K562 (cell line): Measurements from ENCODE around the gene NKIRAS1. TPM values are rescaled to one million over a fixed set of nuclear protein-coding genes. Genes with fewer than 3 reads are reported as not detected.

Source experiments
- ATAC-seq: fragments of 200-7000 bp; cut with Tn5 transposase; 3 replicates; pipeline ENCODE4 v1.9.1; 2020; ENCODE audit warnings: moderate library complexity
- BruUV-seq: library from RNA; stranded (reverse); fragments of 400-500 nt; replicated peaks from 2 replicates; lab custom pipeline; 2021; lab: Mats Ljungman, UMichigan
- CTCF ChIA-PET: fragments of 300-600 bp; formaldehyde crosslinking; extraction: SDS; loops from one replicate; lab custom pipeline; 2021; ENCODE audit warnings: low intra/inter-chr PET ratio; lab: Yijun Ruan, JAX
- POLR2A ChIA-PET: fragments of 300-600, 350-650 bp; sonication (Branson Sonifier 250); formaldehyde crosslinking; extraction: SDS; loops from one replicate; lab custom pipeline; 2021; ENCODE audit warnings: antibody characterized with exemption, inconsistent platforms; lab: Yijun Ruan, JAX
- DNase-seq, 4 experiments: peaks; one replicate each; pipeline versions ENCODE4 v3.0.0 to v3.0.0-alpha.2; 2011 to 2018; ENCODE audit warnings: low spot score in 3 of 4, mixed read lengths in 3 of 4; ENCODE audit errors: extremely low read depth in 1 of 4
- FAIRE-seq: peaks from 2 replicates; lab custom pipeline; 2011; peaks lifted over from hg19 to GRCh38; lab: Jason Lieb, UNC
- H2AFZ ChIP-seq: 2 replicates; pipeline ENCODE4 v1.6.0; 2011; ENCODE audit warnings: low read depth, low read length, control low read depth, inconsistent platforms
- H3K27ac ChIP-seq: fragments of 200-600 bp; 3 replicates; pipeline ENCODE4 v1.8.0; 2011; ENCODE audit warnings: low read depth, mild to moderate bottlenecking, control low read depth, inconsistent platforms, low read length, moderate library complexity, mixed read lengths; ENCODE audit errors: extremely low read depth
- H3K27me3 ChIP-seq, 2 experiments: fragments of 300-600 bp in 1 of 2; 2 replicates in 1 of 2; 3 replicates in 1 of 2; pipeline versions ENCODE4 v1.6.0 to v1.8.0; 2011; ENCODE audit warnings: inconsistent platforms in 2 of 2, low read length in 2 of 2, mild to moderate bottlenecking in 1 of 2, mixed read lengths in 1 of 2, moderate library complexity in 1 of 2; ENCODE audit not compliant: control insufficient read depth in 2 of 2, insufficient read depth in 2 of 2
- H3K36me3 ChIP-seq: fragments of 300-600 bp; 3 replicates; pipeline ENCODE4 v1.8.0; 2011; ENCODE audit warnings: mild to moderate bottlenecking, low read length, inconsistent platforms; ENCODE audit not compliant: control insufficient read depth, insufficient read depth
- H3K4me1 ChIP-seq, 2 experiments: fragments of 200-600 bp in 1 of 2; replicated peaks in 1 of 2; 2 replicates in 1 of 2; 3 replicates in 1 of 2; pipeline versions ENCODE4 v1.5.1 to v1.8.0; 2011; ENCODE audit warnings: inconsistent platforms in 2 of 2, low read length in 2 of 2, mild to moderate bottlenecking in 1 of 2, mixed read lengths in 1 of 2, moderate library complexity in 1 of 2; ENCODE audit not compliant: control insufficient read depth in 2 of 2, insufficient read depth in 2 of 2
- H3K4me2 ChIP-seq: 2 replicates; pipeline ENCODE4 v1.6.1; 2011; ENCODE audit warnings: low read length, control low read depth, inconsistent platforms, mixed read lengths; ENCODE audit not compliant: insufficient read depth
- H3K4me3 ChIP-seq: fragments of 200-600 bp; sonication (generic), shearing (Covaris generic); 2 replicates; pipeline ENCODE4 v1.5.1; 2016; ENCODE audit warnings: control low read depth, inconsistent platforms
- H3K79me2 ChIP-seq: fragments of 200-600 bp; 3 replicates; pipeline ENCODE4 v1.8.0; 2011; ENCODE audit warnings: low read length, inconsistent platforms; ENCODE audit not compliant: control insufficient read depth, insufficient read depth
- H3K9ac ChIP-seq, 2 experiments: 2 replicates each; pipeline versions ENCODE4 v1.6.0 to v1.6.1; 2011; ENCODE audit warnings: low read depth in 2 of 2, low read length in 2 of 2, control low read depth in 1 of 2, inconsistent platforms in 1 of 2, mild to moderate bottlenecking in 1 of 2, mixed read lengths in 1 of 2; ENCODE audit not compliant: insufficient read depth in 1 of 2
- H3K9me1 ChIP-seq: one replicate; pipeline ENCODE4 v1.6.0; 2011; ENCODE audit warnings: inconsistent platforms, mild to moderate bottlenecking, low read length, moderate library complexity; ENCODE audit not compliant: control insufficient read depth, insufficient read depth
- H3K9me3 ChIP-seq: replicated peaks from 2 replicates; pipeline ENCODE4 v1.5.1; 2011; ENCODE audit warnings: low read depth, low read length, inconsistent platforms; ENCODE audit not compliant: control insufficient read depth, insufficient read depth
- H4K20me1 ChIP-seq: replicated peaks from 2 replicates; pipeline ENCODE4 v1.6.1; 2011; ENCODE audit warnings: low read length, inconsistent platforms, mixed read lengths; ENCODE audit not compliant: control insufficient read depth, insufficient read depth
- BRD9 ChIP-seq: fragments of 450-650 bp; IDR thresholded peaks from 2 replicates; pipeline ENCODE4 v1.6.1; 2018; ENCODE audit warnings: low read depth; ENCODE audit not compliant: partially characterized antibody
- CHCHD3 ChIP-seq: fragments of 250-450 bp; sonication (Bioruptor Pico); IDR thresholded peaks from 2 replicates; pipeline ENCODE4 v2.1.2; 2022; ENCODE audit warnings: mild to moderate bottlenecking
- CHD4 ChIP-seq: fragments of 200-600 bp; sonication (generic); IDR thresholded peaks from 3 replicates; pipeline ENCODE4 v1.6.1; 2012; ENCODE audit warnings: low read depth, mild to moderate bottlenecking, mixed read lengths, low read length, inconsistent platforms; ENCODE audit not compliant: insufficient read depth, insufficient replicate concordance, poor library complexity, severe bottlenecking
- CREBBP ChIP-seq: IDR thresholded peaks from one replicate; pipeline ENCODE4 v1.6.1; 2012; ENCODE audit warnings: low read depth, mild to moderate bottlenecking, control low read depth, inconsistent platforms, low read length
- CSDE1 ChIP-seq, 2 experiments: fragments of 450-650 bp; IDR thresholded peaks; 2 replicates each; pipeline ENCODE4 v1.6.1; 2016; ENCODE audit warnings: mild to moderate bottlenecking in 1 of 2
- MYC ChIP-seq, 2 experiments: fragments of 250-450 bp in 1 of 2; sonication (Bioruptor Pico) in 1 of 2; IDR thresholded peaks; 2 replicates each; pipeline versions ENCODE4 v1.5.1 to v1.6.1; 2012 to 2021; ENCODE audit warnings: low read depth in 2 of 2, borderline replicate concordance in 1 of 2, improper control_type of control experiment in 1 of 2, low read length in 1 of 2, mild to moderate bottlenecking in 1 of 2, moderate library complexity in 1 of 2
- NEUROD1 ChIP-seq: fragments of 150-350 bp; IDR thresholded peaks from 2 replicates; pipeline ENCODE4 v1.6.1; 2014; ENCODE audit warnings: borderline replicate concordance, low read length, low read depth; ENCODE audit not compliant: partially characterized antibody
- NFRKB ChIP-seq: fragments of 450-650 bp; IDR thresholded peaks from 2 replicates; pipeline ENCODE4 v1.6.1; 2016; ENCODE audit warnings: low read depth
- NR2C1 ChIP-seq, 2 experiments: fragments of 450-650 bp; IDR thresholded peaks; 2 replicates each; pipeline ENCODE4 v1.6.1; 2017; ENCODE audit warnings: mild to moderate bottlenecking in 2 of 2, antibody characterized with exemption in 1 of 2, inconsistent platforms in 1 of 2, missing compliant biosample characterization in 1 of 2, missing genetic modification characterization in 1 of 2
- POLR2AphosphoS5 ChIP-seq: IDR thresholded peaks from 2 replicates; pipeline ENCODE4 v1.6.1; 2011; ENCODE audit warnings: mild to moderate bottlenecking, low read depth, low read length, moderate library complexity; ENCODE audit not compliant: control insufficient read depth, insufficient read depth
- RB1 ChIP-seq: fragments of 450-650 bp; IDR thresholded peaks from 2 replicates; pipeline ENCODE4 v1.6.1; 2017; ENCODE audit warnings: low read depth, mild to moderate bottlenecking
- TOE1 ChIP-seq, 2 experiments: fragments of 450-650 bp in 1 of 2; sonication (generic) in 1 of 2; formaldehyde crosslinking in 1 of 2; IDR thresholded peaks; 2 replicates each; pipeline versions ENCODE4 v1.7.1 to v1.8.0; 2016 to 2022; ENCODE audit warnings: borderline replicate concordance in 2 of 2, mild to moderate bottlenecking in 2 of 2, antibody characterized with exemption in 1 of 2, inconsistent platforms in 1 of 2, low read depth in 1 of 2, missing genetic modification reagents in 1 of 2, moderate library complexity in 1 of 2
- TRIM28 ChIP-seq: fragments of 450-650 bp; IDR thresholded peaks from 2 replicates; pipeline ENCODE4 v1.6.1; 2017
- ZNF197 ChIP-seq: fragments of 200-800 bp; sonication (Bioruptor generic); IDR thresholded peaks from 2 replicates; pipeline ENCODE4 v1.6.1; 2016; ENCODE audit warnings: low read depth, missing genetic modification characterization, missing compliant biosample characterization
- ZNF408 ChIP-seq: fragments of 250-450 bp; sonication (Bioruptor Pico); IDR thresholded peaks from 2 replicates; pipeline ENCODE4 v1.4.0; 2020; ENCODE audit warnings: low read depth, mild to moderate bottlenecking, moderate library complexity
- ZSCAN29 ChIP-seq: fragments of 450-650 bp; IDR thresholded peaks from 2 replicates; pipeline ENCODE4 v1.6.1; 2017
- WGBS: fragments of 100-300 bp; shearing (Covaris generic); methylation state at CpG from one replicate; pipeline ENCODE4 v1.1.6; 2016; ENCODE audit warnings: low coverage, mixed read lengths; ENCODE audit not compliant: insufficient coverage; ENCODE audit errors: missing lambda C conversion rate; 5-methylcytosine and 5-hydroxymethylcytosine counted together
- in situ Hi-C: fragments of 300-500 bp; cut with MboI; formaldehyde crosslinking; loops from 4 replicates; pipeline ENCODE4 v1.15.0; 2018; ENCODE audit warnings: inconsistent platforms, mixed read lengths
- intact Hi-C: fragments of 100-400 bp; cut with micrococcal nuclease; formaldehyde crosslinking; loops from 2 replicates; pipeline ENCODE4 v1.14.2; 2022
- polyA plus RNA-seq, 8 experiments: library from polyadenylated mRNA; depleted of rRNA in 4 of 8; stranded (reverse) in 5 of 8; unstranded in 3 of 8; fragments of >200 nt; fragmentation: Nextera tagmentation in 2 of 8; fragmentation: Illumina TruSeq in 1 of 8; extraction: Ambion mirVana in 2 of 8; extraction: Trizol in 1 of 8; gene quantifications; 2 replicates each; pipeline versions ENCODE4 v1.2.1 to v1.2.3, GENCODE V29; 2011 to 2014; ENCODE audit warnings: inconsistent platforms in 1 of 8, missing spikeins in 1 of 8
- total RNA-seq, 7 experiments: library from RNA; depleted of rRNA in 6 of 7; stranded (reverse); fragments of >200 nt in 6 of 7; fragmentation: Illumina TruSeq in 2 of 7; extraction: Trizol in 2 of 7; gene quantifications; 2 replicates each; pipeline versions ENCODE4 v1.2.1 to v1.2.3, GENCODE V29; 2011 to 2021; ENCODE audit warnings: low replicate concordance in 1 of 7
- TF ChIP-seq, protein P1 (sequence below): IDR thresholded peaks from 2 replicates; pipeline ENCODE4 v1.6.1; 2011; ENCODE audit warnings: borderline replicate concordance, low read depth, mild to moderate bottlenecking, moderate library complexity, low read length; ENCODE audit not compliant: insufficient read depth, poor library complexity, severe bottlenecking

NKIRAS1 gene
- total and polyA plus RNA-seq, 9 of the 15 experiments (the other 6 are each of a cell fraction or from before 2014, with no cell fraction given) = 5.1 to 10.3 (median 6.3) TPM

DNA sequence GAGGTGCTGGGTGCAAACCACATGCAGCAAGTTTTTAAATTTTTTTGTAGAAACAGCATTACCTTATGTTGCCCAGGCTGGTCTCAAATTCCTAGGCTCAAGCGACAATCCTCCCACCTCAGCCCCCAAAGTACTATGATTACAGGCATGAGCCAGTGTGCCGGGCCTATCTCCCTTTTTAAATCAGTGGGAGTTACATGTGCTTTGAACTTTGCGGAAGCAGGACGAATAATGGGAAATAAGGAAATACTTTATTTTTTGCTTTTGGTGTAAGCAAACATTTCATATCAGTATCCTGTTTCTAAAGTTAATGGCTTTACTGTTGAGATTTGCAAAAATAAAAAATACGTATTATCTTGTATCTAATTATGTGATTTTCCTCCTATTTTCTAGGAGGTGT, 37.4 kb upstream of the NKIRAS1 start:
- H4K20me1 ChIP-seq = no peaks in the 10 kb centered on the region
- H2AFZ ChIP-seq = no peak overlapping the region
- ChIA-PET POLR2A (interaction anchor here (1.3 kb wide), 1 partner anchor 37 kb away, joined by 11 read pairs; the partner anchor contains the start of genes NKIRAS1 and RPL15), CTCF (no interaction called here)
- DNase-seq = no peak
- peaks cover 0 to 14% of the 10 kb centered on the region in 2 experiments; a peak in 2 of 5 replicates for H3K4me1 ChIP-seq
- H3K4me2 ChIP-seq = no peak overlapping the region
- WGBS = 60% methylated on average over 5 of the region's 5 CpGs
- no TSS peak for BruUV-seq
- H3K79me2 ChIP-seq = no peaks in the 10 kb centered on the region
- H3K4me3 ChIP-seq = no peak overlapping the region
- ATAC-seq = no peak
- H3K36me3 ChIP-seq = no peaks in the 10 kb centered on the region; the same call in 2 of the 3 replicates
- H3K9me1 ChIP-seq = no peaks in the 10 kb centered on the region
- TF ChIP-seq CHCHD3 = no peak
- no peak for TF ChIP-seq ZNF197 (CRISPR knock-in tag)
- no peak for TF ChIP-seq RB1
- TF ChIP-seq MYC (IDR thresholded peaks at IDR 0.05; ENCODE audit: low read depth, low read length) = no peak
- no peak for TF ChIP-seq MYC (CRISPR knock-in tag; IDR thresholded peaks at IDR 0.05; ENCODE audit: borderline replicate concordance, low read depth)
- TF ChIP-seq CSDE1 (IDR thresholded peaks at IDR 0.05) = no peak
- TF ChIP-seq ZSCAN29 = no peak
- TF ChIP-seq NR2C1 (IDR thresholded peaks at IDR 0.05) = no peak
- TF ChIP-seq NR2C1 (tag; IDR thresholded peaks at IDR 0.05) = no peak
- no peak for TF ChIP-seq CREBBP
- no peak for TF ChIP-seq NFRKB
- no peak for TF ChIP-seq CHD4
- no peak for TF ChIP-seq NEUROD1
- TF ChIP-seq POLR2AphosphoS5 = no peak
- no peak for TF ChIP-seq ZNF408
- no peak for TF ChIP-seq BRD9
- TF ChIP-seq, protein P1, sequence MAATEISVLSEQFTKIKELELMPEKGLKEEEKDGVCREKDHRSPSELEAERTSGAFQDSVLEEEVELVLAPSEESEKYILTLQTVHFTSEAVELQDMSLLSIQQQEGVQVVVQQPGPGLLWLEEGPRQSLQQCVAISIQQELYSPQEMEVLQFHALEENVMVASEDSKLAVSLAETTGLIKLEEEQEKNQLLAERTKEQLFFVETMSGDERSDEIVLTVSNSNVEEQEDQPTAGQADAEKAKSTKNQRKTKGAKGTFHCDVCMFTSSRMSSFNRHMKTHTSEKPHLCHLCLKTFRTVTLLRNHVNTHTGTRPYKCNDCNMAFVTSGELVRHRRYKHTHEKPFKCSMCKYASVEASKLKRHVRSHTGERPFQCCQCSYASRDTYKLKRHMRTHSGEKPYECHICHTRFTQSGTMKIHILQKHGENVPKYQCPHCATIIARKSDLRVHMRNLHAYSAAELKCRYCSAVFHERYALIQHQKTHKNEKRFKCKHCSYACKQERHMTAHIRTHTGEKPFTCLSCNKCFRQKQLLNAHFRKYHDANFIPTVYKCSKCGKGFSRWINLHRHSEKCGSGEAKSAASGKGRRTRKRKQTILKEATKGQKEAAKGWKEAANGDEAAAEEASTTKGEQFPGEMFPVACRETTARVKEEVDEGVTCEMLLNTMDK = no peak
- no peak for TF ChIP-seq TOE1 (IDR thresholded peaks at IDR 0.05; ENCODE audit: borderline replicate concordance)
- TF ChIP-seq TOE1 (CRISPR knock-in tag; IDR thresholded peaks at IDR 0.05; ENCODE audit: borderline replicate concordance, low read depth) = no peak
- TF ChIP-seq TRIM28 = no peak
- FAIRE-seq = no peak
- in situ Hi-C loops (no loop called here), intact Hi-C loops (no loop called here)
- no peaks in the 10 kb centered on the region for H3K9me3 ChIP-seq
- no peaks in the 10 kb centered on the region for H3K27me3 ChIP-seq
- no peak overlapping the region for H3K9ac ChIP-seq
- no peak overlapping the region for H3K27ac ChIP-seq
